Body of pancreas (tissue), 4 donors: ENCODE results near the gene PCBD2. TPM values are rescaled to one million over a fixed set of nuclear protein-coding genes. Genes with fewer than 3 reads are reported as not detected.

Experiments used
- ATAC-seq: fragments of 150-250 bp; one replicate; pipeline ENCODE4 v1.9.1; 2016
- DNase-seq, 4 donors: peaks; one replicate each; pipeline ENCODE4 v3.0.0-alpha.2; 2019
- H3K27ac ChIP-seq, 4 donors: fragments of 200-600 bp; sonication (generic); 1 replicate in 3 of 4; 2 replicates in 1 of 4; pipeline versions ENCODE4 v1.5.1 to v1.6.1; 2016 to 2019; ENCODE audit warnings: mild to moderate bottlenecking in 1 of 4, mixed read lengths in 1 of 4, moderate library complexity in 1 of 4
- H3K27me3 ChIP-seq, 2 donors: fragments of 200-600 bp; sonication (generic); one replicate each; pipeline ENCODE4 v1.6.0; 2016; ENCODE audit warnings: mild to moderate bottlenecking in 1 of 2
- H3K36me3 ChIP-seq, 2 donors: fragments of 200-600 bp; sonication (generic); replicated peaks in 1 of 2; 2 replicates each; pipeline ENCODE4 v1.5.1; 2016; ENCODE audit warnings: low read depth in 2 of 2; ENCODE audit not compliant: insufficient read depth in 1 of 2
- H3K4me1 ChIP-seq: fragments of 200-600 bp; sonication (generic); one replicate; pipeline ENCODE4 v1.6.0; 2016
- H3K4me3 ChIP-seq, 2 donors: fragments of 200-600 bp; sonication (generic); 1 replicate in 1 of 2; 2 replicates in 1 of 2; pipeline ENCODE4 v1.5.1; 2016 to 2019
- H3K9me3 ChIP-seq, 3 donors: fragments of 200-600 bp; sonication (generic); 1 replicate in 2 of 3; 2 replicates in 1 of 3; pipeline ENCODE4 v1.5.1; 2016
- POLR2A ChIP-seq, 3 donors: fragments of 450-650 bp; IDR thresholded peaks; one replicate each; pipeline ENCODE4 v1.6.1; 2016; ENCODE audit warnings: antibody characterized with exemption in 3 of 3, mild to moderate bottlenecking in 2 of 3
- WGBS, 2 donors: methylation state at CpG; one replicate each; pipeline ENCODE4 v1.1.5; 2017; 5-methylcytosine and 5-hydroxymethylcytosine counted together
- intact Hi-C: fragments of 100-400 bp; cut with DNase I; formaldehyde crosslinking; loops from one replicate; pipeline ENCODE4 v1.15.1; 2023
- total RNA-seq, 2 donors: library from RNA; depleted of rRNA; stranded (reverse); fragments of >200 nt; gene quantifications; one replicate each; pipeline ENCODE4 v1.1.0, GENCODE V29; 2016
- TF ChIP-seq, protein P1 (sequence below), 7 experiments: fragments of 450-650 bp in 4 of 7; fragments of 200-600 bp in 3 of 7; sonication (generic) in 3 of 7; IDR thresholded peaks; one replicate each; pipeline ENCODE4 v1.5.1; 2016 to 2019; ENCODE audit warnings: antibody characterized with exemption in 7 of 7

Gene PCBD2
- total RNA-seq, 2 donors from 2014 or later: 9.9 to 15.8 TPM

DNA sequence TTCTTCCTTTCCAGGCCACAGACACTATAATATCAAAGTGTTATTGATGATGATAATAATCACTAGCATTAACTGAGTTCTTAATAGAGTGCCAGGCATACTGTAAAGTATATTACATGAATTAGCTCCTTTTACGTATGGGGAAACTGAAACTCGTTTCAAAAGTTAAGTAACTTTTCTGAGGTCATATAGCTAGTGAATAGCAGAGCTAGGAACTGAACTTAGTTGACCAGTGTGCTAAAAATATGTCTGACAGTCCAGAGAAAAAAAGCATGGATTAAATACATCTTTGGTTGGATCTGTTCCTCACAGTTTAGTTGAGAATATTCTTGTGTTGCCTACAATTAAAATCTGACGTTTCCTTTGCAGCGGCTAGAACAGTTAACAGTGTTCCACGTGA, 44.4 kb downstream of the PCBD2 start:
- intact Hi-C loops: no loop called here
- Histone ChIP-seq H3K4me3 (no peak overlapping the region), H3K4me1 (no peaks in the 10 kb centered on the region), H3K36me3 (no peaks in the 10 kb centered on the region), H3K9me3 (no peaks in the 10 kb centered on the region), H3K27ac (no peak overlapping the region), H3K27me3 (no peaks in the 10 kb centered on the region)
- TF ChIP-seq, protein P1, sequence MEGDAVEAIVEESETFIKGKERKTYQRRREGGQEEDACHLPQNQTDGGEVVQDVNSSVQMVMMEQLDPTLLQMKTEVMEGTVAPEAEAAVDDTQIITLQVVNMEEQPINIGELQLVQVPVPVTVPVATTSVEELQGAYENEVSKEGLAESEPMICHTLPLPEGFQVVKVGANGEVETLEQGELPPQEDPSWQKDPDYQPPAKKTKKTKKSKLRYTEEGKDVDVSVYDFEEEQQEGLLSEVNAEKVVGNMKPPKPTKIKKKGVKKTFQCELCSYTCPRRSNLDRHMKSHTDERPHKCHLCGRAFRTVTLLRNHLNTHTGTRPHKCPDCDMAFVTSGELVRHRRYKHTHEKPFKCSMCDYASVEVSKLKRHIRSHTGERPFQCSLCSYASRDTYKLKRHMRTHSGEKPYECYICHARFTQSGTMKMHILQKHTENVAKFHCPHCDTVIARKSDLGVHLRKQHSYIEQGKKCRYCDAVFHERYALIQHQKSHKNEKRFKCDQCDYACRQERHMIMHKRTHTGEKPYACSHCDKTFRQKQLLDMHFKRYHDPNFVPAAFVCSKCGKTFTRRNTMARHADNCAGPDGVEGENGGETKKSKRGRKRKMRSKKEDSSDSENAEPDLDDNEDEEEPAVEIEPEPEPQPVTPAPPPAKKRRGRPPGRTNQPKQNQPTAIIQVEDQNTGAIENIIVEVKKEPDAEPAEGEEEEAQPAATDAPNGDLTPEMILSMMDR (IDR thresholded peaks at IDR 0.05): no peak
- TF ChIP-seq POLR2A (IDR thresholded peaks at IDR 0.05): no peak
- 81 to 84% methylated on average over 5 of the region's 5 CpGs for WGBS, 2 donors
- ATAC-seq: no peak
- DNase-seq: no peak

GRCh38 chr5:134957920-134958608, 53.1 kb downstream of the PCBD2 start:
- intact Hi-C loops: no loop called here
- ATAC-seq (no peak), DNase-seq (no peak)
- Histone ChIP-seq H3K4me1 (no peaks in the 10 kb centered on the region), H3K36me3 (peaks cover 0 to 2% of the 10 kb centered on the region in 2 donors), H3K4me3 (no peak overlapping the region), H3K9me3 (no peaks in the 10 kb centered on the region), H3K27me3 (no peaks in the 10 kb centered on the region), H3K27ac (no peak overlapping the region)
- TF ChIP-seq, protein P1 (IDR thresholded peaks at IDR 0.05): no peak
- TF ChIP-seq POLR2A (IDR thresholded peaks at IDR 0.05): no peak
- 84 to 86% methylated on average over 4 of the region's 4 CpGs for WGBS, 2 donors

GRCh38 chr5:134958755-134959154, 53.8 kb downstream of the PCBD2 start:
- WGBS, 2 donors: 72 to 76% methylated on average over 3 of the region's 3 CpGs
- no peak for ATAC-seq
- no peak for DNase-seq
- Histone ChIP-seq H3K27ac (no peak overlapping the region), H3K36me3 (peaks cover 0 to 2% of the 10 kb centered on the region in 2 donors), H3K9me3 (no peaks in the 10 kb centered on the region), H3K4me3 (no peak overlapping the region), H3K27me3 (no peaks in the 10 kb centered on the region), H3K4me1 (no peaks in the 10 kb centered on the region)
- no peak for TF ChIP-seq POLR2A (IDR thresholded peaks at IDR 0.05)
- TF ChIP-seq, protein P1 (IDR thresholded peaks at IDR 0.05): no peak
- intact Hi-C loops: no loop called here

DNA sequence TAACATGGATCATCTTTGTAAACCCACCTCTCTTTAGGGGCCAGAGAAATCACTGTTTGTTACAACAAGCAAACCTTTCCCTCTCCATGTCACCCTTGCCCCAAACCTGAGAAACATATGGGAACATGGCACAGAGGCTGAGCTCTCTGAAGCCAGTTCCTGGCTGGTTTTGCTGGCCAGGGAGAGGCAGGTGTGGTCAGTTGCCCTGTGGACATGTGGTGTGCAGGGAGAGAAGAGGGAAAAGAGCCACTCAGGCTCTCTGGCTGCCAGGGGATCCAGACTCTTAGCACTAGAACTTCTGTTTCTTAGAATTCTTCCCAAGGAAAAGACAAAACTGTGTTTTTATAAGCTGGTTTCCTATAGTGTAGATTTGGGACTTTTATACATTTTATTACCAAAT, 58.2 kb downstream of the PCBD2 start:
- H3K27ac ChIP-seq: no peak overlapping the region
- intact Hi-C loops: no loop called here
- H3K4me1 ChIP-seq: peaks cover 8% of the 10 kb centered on the region
- H3K9me3 ChIP-seq: no peaks in the 10 kb centered on the region
- H3K36me3 ChIP-seq: peaks cover 0 to 5% of the 10 kb centered on the region in 2 donors
- TF ChIP-seq POLR2A (IDR thresholded peaks at IDR 0.05): no peak
- TF ChIP-seq, protein P1 (IDR thresholded peaks at IDR 0.05): no peak
- H3K4me3 ChIP-seq: no peak overlapping the region
- ATAC-seq (no peak), DNase-seq (no peak)
- H3K27me3 ChIP-seq: no peaks in the 10 kb centered on the region
